Right renal cortex interstitium (tissue), 3 donors: ENCODE data around the gene SLC12A8. TPM values are rescaled to one million over a fixed set of nuclear protein-coding genes. Genes with fewer than 3 reads are reported as not detected.
"Not testable (repeated sequence)": the region's sequence is repeated elsewhere in the genome, so short reads cannot be mapped to it uniquely, and the experiment has no call there.

Source experiments
- DNase-seq, 3 donors: peaks; one replicate each; pipeline ENCODE4 v3.0.0-alpha.2; 2013; ENCODE audit warnings: low read depth in 3 of 3, low spot score in 2 of 3
- polyA plus RNA-seq, 3 donors: library from polyadenylated mRNA; unstranded; fragments of 120-200 nt; gene quantifications; one replicate each; pipeline ENCODE4 v1.2.1, GENCODE V29; 2013; ENCODE audit not compliant: insufficient read length in 3 of 3

The SLC12A8 gene
- polyA plus RNA-seq, 3 donors = 4.8 to 6.2 (median 5.6) TPM

DNA sequence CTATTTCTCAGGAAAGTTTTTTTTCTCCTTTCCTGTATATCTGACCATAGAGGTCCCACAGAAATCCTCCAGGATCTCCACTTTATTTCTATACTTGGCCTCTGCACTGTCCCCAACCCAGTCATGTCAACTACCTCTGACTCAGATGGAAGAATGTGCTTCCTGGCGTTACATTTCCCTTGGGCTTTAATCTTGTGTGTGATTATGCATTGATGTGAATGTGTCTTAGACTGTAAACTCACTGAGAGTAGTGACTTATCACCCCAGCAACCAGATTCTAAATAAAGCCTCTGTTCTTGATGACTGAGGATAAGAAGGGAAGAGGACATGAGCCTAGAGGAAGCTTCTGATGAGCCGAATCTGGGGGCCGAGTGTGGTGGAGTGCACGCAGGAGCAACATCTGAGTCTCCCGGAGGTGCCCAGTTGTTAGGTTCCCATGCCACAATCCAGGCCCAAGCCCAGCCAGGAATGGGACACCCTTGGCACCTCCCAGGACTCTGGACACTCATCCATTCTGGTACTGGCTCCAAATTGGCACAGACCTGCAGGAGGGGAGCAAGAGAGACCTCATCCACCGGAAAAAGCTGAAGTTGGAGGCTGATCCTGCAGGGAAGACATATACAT lies 124.7 kb downstream of the SLC12A8 start:
- no peak for DNase-seq

GRCh38 chr3:125085166-125085565 lies 127.4 kb downstream of the SLC12A8 start:
- no peak for DNase-seq

DNA sequence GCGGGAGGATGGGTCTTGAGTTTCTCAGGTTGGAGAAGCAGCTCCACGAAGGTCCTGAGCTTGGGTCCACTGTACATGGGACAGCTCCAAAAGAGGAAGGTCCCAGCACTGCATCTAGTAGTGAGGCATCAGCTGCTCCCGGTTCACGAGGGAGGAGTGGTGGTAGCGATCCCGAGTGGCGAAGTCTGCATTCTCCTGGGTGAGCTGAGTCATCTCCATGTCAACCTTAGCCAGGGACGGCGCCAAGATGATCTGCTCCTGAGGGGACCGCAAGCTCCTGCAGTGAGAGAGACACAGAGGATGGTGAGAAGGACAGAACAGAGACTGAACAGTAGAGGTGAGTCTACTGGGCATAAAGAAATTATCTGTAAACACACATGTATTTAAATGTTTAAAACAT lies 128.8 kb downstream of the SLC12A8 start:
- DNase-seq = no peak

GRCh38 chr3:125082339-125082738 lies 130.2 kb downstream of the SLC12A8 start:
- DNase-seq = not testable (repeated sequence)

DNA sequence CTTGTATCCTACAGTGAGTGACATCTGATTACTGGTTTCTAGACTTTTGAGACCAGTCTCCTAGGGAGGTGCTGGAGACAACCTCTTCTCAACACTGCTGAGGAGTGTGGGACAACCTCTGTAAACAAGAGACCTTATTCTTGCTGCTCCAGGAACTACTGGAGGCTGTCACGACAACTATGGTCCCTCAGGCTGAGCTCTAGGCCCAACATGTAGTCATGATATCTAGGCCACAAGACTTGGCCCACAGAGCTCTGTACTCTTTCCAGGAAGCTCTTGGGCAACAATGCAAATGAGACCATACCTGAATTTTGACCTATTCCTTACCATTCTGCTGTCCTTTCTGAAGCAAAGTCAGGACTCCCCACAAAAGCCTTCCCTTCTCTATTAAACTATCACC lies 132.5 kb downstream of the SLC12A8 start:
- no peak for DNase-seq

DNA sequence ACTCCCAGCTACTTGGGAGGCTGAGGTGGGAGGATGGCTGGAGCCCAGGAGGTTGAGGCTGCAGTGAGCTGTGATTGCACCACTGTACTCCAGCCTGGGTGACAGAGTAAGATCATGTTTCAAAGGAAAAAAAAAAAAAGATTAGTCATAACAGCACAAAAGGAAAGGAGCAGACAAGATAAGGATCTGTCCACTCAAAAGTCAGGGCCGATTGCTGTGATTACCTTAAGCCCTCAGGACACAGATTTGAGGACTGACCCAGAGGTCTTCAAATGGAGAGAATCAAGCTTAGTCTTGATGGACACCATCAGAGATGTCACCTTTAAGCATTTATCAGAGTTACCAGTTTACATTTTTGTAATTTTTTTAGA lies 132.9 kb downstream of the SLC12A8 start:
- DNase-seq = no peak

GRCh38 chr3:125078951-125079674 lies 133.4 kb downstream of the SLC12A8 start:
- no peak for DNase-seq

DNA sequence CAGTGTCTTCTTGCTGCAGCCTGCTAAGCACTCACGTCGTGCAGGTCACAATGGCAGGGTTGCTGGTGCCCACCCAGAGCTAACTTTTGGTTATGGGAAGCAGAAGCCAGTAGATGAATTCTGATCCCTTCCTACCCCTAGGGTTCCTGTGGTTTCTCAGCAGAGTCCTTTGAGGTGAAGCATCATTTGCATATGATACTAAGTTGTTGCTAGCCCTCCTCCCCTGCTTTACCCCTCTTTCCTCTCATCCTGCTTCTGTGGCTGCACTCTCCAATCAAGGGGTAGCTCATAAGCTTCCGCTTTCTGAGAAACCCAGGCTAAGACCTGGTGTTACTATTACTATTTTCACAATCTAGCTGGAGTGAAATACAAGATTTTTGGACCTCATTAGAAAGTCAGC lies 134.7 kb downstream of the SLC12A8 start:
- no peak for DNase-seq

DNA sequence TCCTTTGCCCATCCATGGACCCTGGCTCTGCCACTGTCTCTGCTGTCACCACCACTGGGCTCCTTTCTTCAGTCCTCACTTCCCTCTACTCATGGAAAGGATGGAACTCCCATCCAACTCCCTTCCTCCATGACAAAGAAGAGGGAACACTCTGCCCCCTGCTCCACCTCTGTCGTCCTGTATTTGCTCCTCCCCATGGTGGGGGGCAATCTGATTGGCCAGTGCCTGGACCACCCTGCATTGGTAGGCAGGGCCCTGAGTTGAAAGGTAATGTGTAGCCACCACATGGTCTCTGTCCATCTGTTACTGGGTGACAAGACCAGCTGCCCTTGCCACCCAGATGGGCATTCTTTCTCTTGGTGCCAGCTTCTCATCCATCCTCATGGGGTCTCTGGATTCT lies 136.1 kb downstream of the SLC12A8 start:
- no peak for DNase-seq

GRCh38 chr3:125075738-125076137 lies 136.8 kb downstream of the SLC12A8 start:
- DNase-seq = no peak

GRCh38 chr3:125073390-125073905 lies 139.1 kb downstream of the SLC12A8 start:
- no peak for DNase-seq

DNA sequence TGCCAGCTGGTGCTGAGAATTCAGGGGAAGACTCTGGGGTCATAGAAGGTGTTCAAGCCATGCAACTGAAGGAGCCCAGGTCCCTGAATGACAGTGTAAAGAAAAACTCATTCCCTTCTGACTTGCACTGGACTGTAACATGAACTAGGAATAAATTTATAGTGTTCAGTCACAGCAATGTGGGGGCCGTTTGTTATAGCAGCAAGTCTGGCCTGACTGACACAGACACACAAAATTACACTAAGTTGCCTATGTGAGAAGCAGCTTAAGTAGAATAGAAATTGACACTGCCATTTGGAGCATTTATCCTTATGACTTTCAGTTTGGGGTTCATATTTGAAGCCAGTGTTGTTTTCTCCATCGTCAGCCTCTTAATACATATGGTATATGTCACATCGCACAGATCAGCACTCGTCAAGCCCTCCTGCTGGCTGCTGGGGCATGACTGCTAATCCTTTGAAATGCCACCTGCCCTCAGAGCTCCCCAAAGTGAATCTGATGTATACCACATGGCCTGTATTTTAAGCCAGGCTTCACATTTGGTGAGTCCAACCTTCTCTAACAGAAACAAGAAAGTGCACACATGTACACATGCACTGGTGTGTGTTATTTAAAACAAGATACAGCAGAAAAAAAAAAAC lies 139.7 kb downstream of the SLC12A8 start:
- DNase-seq = no peak

- no peak for DNase-seq
Measured at GRCh38 chr3:125072301-125072700, 140.2 kb downstream of the SLC12A8 start.

GRCh38 chr3:125069968-125070745 lies 142.4 kb downstream of the SLC12A8 start:
- DNase-seq = no peak

DNA sequence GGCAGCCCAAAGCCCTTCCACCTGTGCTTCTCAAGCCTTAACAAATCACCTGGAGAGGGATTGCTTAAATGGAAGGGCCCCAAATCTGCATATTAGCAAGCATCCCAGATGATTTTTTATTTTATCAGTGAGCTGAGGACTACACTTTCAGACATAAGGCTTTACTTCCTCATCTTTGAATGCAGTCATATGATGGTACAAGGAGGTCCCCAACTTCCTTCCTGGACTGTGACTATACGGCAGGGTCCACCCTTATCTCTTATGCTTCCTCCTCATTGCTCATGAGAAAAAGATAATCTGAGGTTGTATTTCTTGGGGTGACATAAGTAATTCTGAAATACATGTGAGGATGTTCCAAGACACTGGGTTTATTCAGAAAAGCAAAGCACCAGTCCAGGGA lies 143.1 kb downstream of the SLC12A8 start:
- no peak for DNase-seq

DNA sequence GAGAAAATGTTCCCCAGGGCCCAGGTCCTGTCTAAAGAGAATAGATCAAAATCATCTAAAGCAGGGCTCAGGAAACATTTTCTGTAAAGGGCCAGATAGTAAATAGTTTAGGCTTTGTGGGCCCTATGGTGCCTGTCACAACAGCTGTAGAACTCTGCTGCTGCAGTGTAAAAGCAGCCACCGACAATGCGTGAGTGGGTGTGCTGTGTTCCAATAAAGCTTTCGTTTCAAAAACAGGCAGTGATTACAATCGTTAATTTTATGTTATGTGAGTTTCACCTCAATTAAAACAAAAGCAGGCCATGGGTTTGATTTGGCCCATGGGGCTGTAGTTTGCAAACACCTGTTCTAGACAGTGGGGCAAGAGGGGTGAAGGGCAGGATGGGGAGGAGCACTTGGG lies 144.3 kb downstream of the SLC12A8 start:
- no peak for DNase-seq

GRCh38 chr3:125067225-125067624 lies 145.3 kb downstream of the SLC12A8 start:
- no peak for DNase-seq

GRCh38 chr3:125062904-125063618 lies 149.5 kb downstream of the SLC12A8 start:
- no peak for DNase-seq

- DNase-seq = no peak
Measured at GRCh38 chr3:125061646-125062045, 150.9 kb downstream of the SLC12A8 start.

DNA sequence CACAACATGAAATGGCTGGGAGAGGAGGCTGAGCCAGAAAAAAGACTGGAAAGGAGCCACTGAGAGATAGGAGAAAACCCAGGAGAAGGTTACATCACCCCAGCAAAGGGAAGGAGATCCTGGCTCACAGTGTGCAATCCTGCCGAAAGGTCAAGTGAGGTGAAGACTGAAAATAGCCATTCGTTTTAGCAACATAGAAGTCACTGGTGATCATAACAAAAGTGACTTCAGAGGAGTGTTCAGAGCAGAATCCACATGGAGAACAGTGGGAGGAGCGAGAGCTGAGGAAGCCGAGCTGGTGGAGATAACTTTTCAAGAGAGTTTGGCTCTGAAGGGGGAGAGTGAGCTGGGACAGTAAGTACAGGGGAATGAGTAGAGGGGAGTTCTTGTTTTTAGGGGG lies 151.4 kb downstream of the SLC12A8 start:
- DNase-seq = no peak
